ENCODE data around the gene ANKRD26. TPM values are rescaled to one million over a fixed set of nuclear protein-coding genes. Genes with fewer than 3 reads are reported as not detected.

The ANKRD26 gene
- total RNA-seq (2022) (9.0 and 10.2 TPM in 2 replicates), Bru-seq, nascent RNA (percentile 64 among the genes with signal in this experiment), BruChase-seq, experiment 1, labeled RNA remaining after a 6-hour chase (percentile 69 among the genes with signal in this experiment), BruChase-seq, experiment 2, labeled RNA remaining after a 2-hour chase (percentile 68 among the genes with signal in this experiment)
- long read RNA-seq, partial matches to known transcripts = 2 of 2 reads
- long read RNA-seq, other reads (novel, unspliced or antisense) = 0 of 2 reads

- peak; percentile 95 for DNase-seq
- Mint-ChIP-seq H3K4me1 (ENCODE audit: low read depth, unreplicated experiment) (peaks cover 13% of the 10 kb centered on the region), H3K36me3 (ENCODE audit: insufficient read depth, unreplicated experiment) (peaks cover 29% of the 10 kb centered on the region), H3K27ac (ENCODE audit: unreplicated experiment) (peak within 1 kb of the TSS; percentile 87), H3K9me3 (ENCODE audit: low read depth, unreplicated experiment) (no peaks in the 10 kb centered on the region), H3K27me3 (ENCODE audit: unreplicated experiment) (no peaks in the 10 kb centered on the region), H3K4me3 (ENCODE audit: low read depth, unreplicated experiment) (peak within 1 kb of the TSS; percentile 83)
- intact Hi-C loops (cut with micrococcal nuclease; ENCODE audit: unreplicated experiment) = no loop called here
- no peak for TF ChIP-seq CTCF (IDR thresholded peaks at IDR 0.05; ENCODE audit: unreplicated experiment)
- no TSS peak for BruUV-seq (replicated peaks)
- CTCF ChIA-PET = no interaction called here
Measured at GRCh38 chr10:27099916-27100812, at the start of gene ANKRD26. Gene ANKRD26 (minus strand): TSS chr10:27100494. CDS start chr10:27100326, 168 bp downstream.

GRCh38 chr10:27147701-27148100 is 47.4 kb upstream of the ANKRD26 start:
- H3K27ac Mint-ChIP-seq (ENCODE audit: unreplicated experiment) = no peak overlapping the region
- peaks cover 27% of the 10 kb centered on the region for H3K36me3 Mint-ChIP-seq (ENCODE audit: insufficient read depth, unreplicated experiment)
- H3K4me3 Mint-ChIP-seq (ENCODE audit: low read depth, unreplicated experiment) = no peak overlapping the region
- no peak for DNase-seq
- intact Hi-C loops (cut with micrococcal nuclease; ENCODE audit: unreplicated experiment) = no loop called here
- BruUV-seq (replicated peaks) = no TSS peak
- no peak for TF ChIP-seq CTCF (IDR thresholded peaks at IDR 0.05; ENCODE audit: unreplicated experiment)
- no peaks in the 10 kb centered on the region for H3K27me3 Mint-ChIP-seq (ENCODE audit: unreplicated experiment)
- CTCF ChIA-PET = interaction anchor here (1.0 kb wide), 1 partner anchor 9 kb away, joined by 5 read pairs; no protein-coding TSS in a partner anchor
- H3K9me3 Mint-ChIP-seq (ENCODE audit: low read depth, unreplicated experiment) = no peaks in the 10 kb centered on the region
- peaks cover 6% of the 10 kb centered on the region for H3K4me1 Mint-ChIP-seq (ENCODE audit: low read depth, unreplicated experiment)

- H3K27me3 Mint-ChIP-seq (ENCODE audit: unreplicated experiment) = no peaks in the 10 kb centered on the region
- CTCF ChIA-PET = no interaction called here
- no peaks in the 10 kb centered on the region for H3K4me1 Mint-ChIP-seq (ENCODE audit: low read depth, unreplicated experiment)
- H3K36me3 Mint-ChIP-seq (ENCODE audit: insufficient read depth, unreplicated experiment) = peaks cover 31% of the 10 kb centered on the region
- H3K9me3 Mint-ChIP-seq (ENCODE audit: low read depth, unreplicated experiment) = no peaks in the 10 kb centered on the region
- intact Hi-C loops (cut with micrococcal nuclease; ENCODE audit: unreplicated experiment) = no loop called here
- H3K4me3 Mint-ChIP-seq (ENCODE audit: low read depth, unreplicated experiment) = no peak overlapping the region
- H3K27ac Mint-ChIP-seq (ENCODE audit: unreplicated experiment) = no peak overlapping the region
- no peak for TF ChIP-seq CTCF (IDR thresholded peaks at IDR 0.05; ENCODE audit: unreplicated experiment)
- BruUV-seq (replicated peaks) = no TSS peak
- no peak for DNase-seq
Measured at GRCh38 chr10:27145937-27146336, 45.6 kb upstream of the ANKRD26 start.

GRCh38 chr10:27143686-27144085 is 43.4 kb upstream of the ANKRD26 start:
- no peak for DNase-seq
- TF ChIP-seq CTCF (IDR thresholded peaks at IDR 0.05; ENCODE audit: unreplicated experiment) = no peak
- CTCF ChIA-PET = no interaction called here
- Mint-ChIP-seq H3K4me1 (ENCODE audit: low read depth, unreplicated experiment) (no peaks in the 10 kb centered on the region), H3K9me3 (ENCODE audit: low read depth, unreplicated experiment) (no peaks in the 10 kb centered on the region), H3K27ac (ENCODE audit: unreplicated experiment) (no peak overlapping the region), H3K4me3 (ENCODE audit: low read depth, unreplicated experiment) (no peak overlapping the region), H3K36me3 (ENCODE audit: insufficient read depth, unreplicated experiment) (peaks cover 49% of the 10 kb centered on the region), H3K27me3 (ENCODE audit: unreplicated experiment) (no peaks in the 10 kb centered on the region)
- intact Hi-C loops (cut with micrococcal nuclease; ENCODE audit: unreplicated experiment) = no loop called here
- no TSS peak for BruUV-seq (replicated peaks)
